Mucosa of rectum (tissue), 2 donors: ENCODE measurements around the gene COPS2.

Source experiments
- H3K27ac ChIP-seq, 2 donors: one replicate each; pipeline ENCODE4 v1.7.0; 2013; ENCODE audit warnings: inconsistent platforms in 2 of 2, low read depth in 2 of 2, low read length in 2 of 2
- H3K27me3 ChIP-seq, 2 donors: one replicate each; pipeline ENCODE4 v1.7.0; 2013; ENCODE audit warnings: low read length in 2 of 2; ENCODE audit not compliant: control insufficient read depth in 2 of 2, insufficient read depth in 2 of 2
- H3K36me3 ChIP-seq, 2 donors: one replicate each; pipeline ENCODE4 v1.7.0; 2013; ENCODE audit warnings: low read length in 2 of 2; ENCODE audit not compliant: control insufficient read depth in 2 of 2, insufficient read depth in 2 of 2
- H3K4me1 ChIP-seq, 2 donors: one replicate each; pipeline ENCODE4 v1.7.0; 2013; ENCODE audit warnings: low read length in 2 of 2, mild to moderate bottlenecking in 1 of 2; ENCODE audit not compliant: control insufficient read depth in 2 of 2, insufficient read depth in 2 of 2
- H3K4me3 ChIP-seq, 2 donors: one replicate each; pipeline ENCODE4 v1.7.0; 2013; ENCODE audit warnings: low read length in 2 of 2
- H3K9ac ChIP-seq, 2 donors: one replicate each; pipeline ENCODE4 v1.7.0; 2013; ENCODE audit warnings: low read length in 2 of 2, low read depth in 1 of 2, mild to moderate bottlenecking in 1 of 2
- H3K9me3 ChIP-seq, 2 donors: one replicate each; pipeline ENCODE4 v1.7.0; 2013; ENCODE audit warnings: low read length in 2 of 2; ENCODE audit not compliant: control insufficient read depth in 2 of 2
- donor health status: healthy.
- donor health status: Normal muscosa, but diverticular disease.

COPS2 gene

DNA sequence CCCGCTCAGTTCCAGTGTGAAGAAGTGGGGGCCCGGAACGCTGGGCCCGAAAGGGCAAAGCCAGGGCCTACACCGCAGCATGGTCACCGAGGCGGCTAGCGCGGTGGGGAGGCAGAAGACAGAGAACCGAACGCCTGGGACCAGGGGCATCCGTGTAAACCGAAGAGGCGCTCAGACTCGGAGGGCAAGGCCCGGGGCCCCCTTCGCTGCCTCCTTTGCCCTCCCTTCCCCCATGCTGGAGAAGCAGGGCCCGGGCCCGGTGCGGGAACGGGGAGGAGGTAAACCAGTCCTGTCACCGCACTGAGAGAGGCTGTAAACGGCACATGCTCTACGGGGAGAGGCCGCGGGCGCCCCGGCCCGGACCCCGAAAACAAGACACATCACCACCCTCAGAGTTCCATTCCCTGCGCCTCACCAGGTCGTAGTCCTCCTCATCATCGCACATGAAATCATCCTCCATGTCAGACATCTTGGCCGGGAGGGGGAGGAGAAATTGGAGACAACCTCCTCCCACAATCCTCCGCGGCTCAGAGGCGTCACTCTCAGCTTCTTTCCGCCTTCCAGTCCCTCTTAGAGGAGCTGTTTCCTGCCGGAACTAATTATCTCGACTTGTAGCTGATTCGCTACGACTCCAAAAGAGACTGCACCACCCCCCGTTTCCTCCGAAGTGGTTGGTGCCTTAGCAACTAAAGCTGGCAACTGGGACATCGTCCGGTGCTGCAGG, at the start of gene COPS2:
TSS of gene COPS2 (minus strand) at position 490 of the 724 bp plus-strand sequence. CDS start at position 469, 21 bp downstream.
- no peaks in the 10 kb centered on the region for H3K36me3 ChIP-seq
- peak within 1 kb of the TSS; percentile 86 to 93 for H3K4me3 ChIP-seq
- peaks cover 11 to 12% of the 10 kb centered on the region in 2 donors for H3K4me1 ChIP-seq
- H3K27ac ChIP-seq = peak within 1 kb of the TSS; percentile 77 to 78
- H3K9ac ChIP-seq = peak within 1 kb of the TSS; percentile 92 to 93
- H3K27me3 ChIP-seq = no peaks in the 10 kb centered on the region
- H3K9me3 ChIP-seq = no peaks in the 10 kb centered on the region

DNA sequence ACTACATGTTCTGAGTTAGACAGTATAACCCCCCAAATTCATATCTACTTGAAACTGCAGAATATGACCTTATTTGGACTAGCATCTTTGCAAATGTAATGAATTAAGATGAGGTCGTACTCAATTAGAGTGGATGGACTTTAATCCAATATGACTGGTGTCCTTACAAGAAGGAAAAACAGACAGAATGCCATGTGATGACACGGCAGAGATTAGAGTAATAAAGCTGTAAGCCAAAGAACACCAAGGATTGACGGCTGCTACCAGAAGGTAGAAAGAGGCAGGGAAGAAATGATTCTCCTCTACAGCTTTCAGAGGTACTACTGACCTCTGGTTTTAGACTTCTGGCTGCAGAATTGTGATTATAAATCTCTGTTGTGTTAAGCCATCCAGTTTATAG, 44.9 kb upstream of the COPS2 start:
- Histone ChIP-seq H3K27me3 (no peaks in the 10 kb centered on the region), H3K9ac (no peak overlapping the region), H3K4me1 (peaks cover 0 to 4% of the 10 kb centered on the region in 2 donors), H3K9me3 (no peaks in the 10 kb centered on the region), H3K4me3 (no peak overlapping the region), H3K36me3 (peaks cover 5 to 8% of the 10 kb centered on the region in 2 donors), H3K27ac (no peak overlapping the region)

DNA sequence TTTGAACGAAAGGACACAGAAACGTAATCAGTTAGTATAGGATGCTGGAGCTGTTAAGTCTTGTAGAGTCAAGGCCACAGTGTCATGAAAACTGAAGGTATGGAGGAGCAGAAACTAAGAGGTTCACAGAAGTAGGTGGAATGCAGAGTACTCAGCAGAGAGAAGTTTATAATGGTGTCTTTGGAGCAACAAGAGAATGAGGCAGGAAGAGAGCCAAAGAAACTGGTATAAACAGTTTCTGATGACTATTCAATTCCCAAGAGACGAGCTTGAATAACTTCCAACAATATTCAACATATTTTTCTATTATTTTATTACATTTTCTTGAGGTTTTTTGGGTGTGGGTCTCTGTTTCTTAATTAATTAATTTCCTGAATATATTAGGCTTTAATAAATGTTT, 44.3 kb upstream of the COPS2 start:
- peaks cover 0 to 4% of the 10 kb centered on the region in 2 donors for H3K4me1 ChIP-seq
- H3K36me3 ChIP-seq = peaks cover 5 to 8% of the 10 kb centered on the region in 2 donors
- H3K9me3 ChIP-seq = no peaks in the 10 kb centered on the region
- H3K27ac ChIP-seq = no peak overlapping the region
- H3K27me3 ChIP-seq = no peaks in the 10 kb centered on the region
- no peak overlapping the region for H3K4me3 ChIP-seq
- H3K9ac ChIP-seq = no peak overlapping the region

DNA sequence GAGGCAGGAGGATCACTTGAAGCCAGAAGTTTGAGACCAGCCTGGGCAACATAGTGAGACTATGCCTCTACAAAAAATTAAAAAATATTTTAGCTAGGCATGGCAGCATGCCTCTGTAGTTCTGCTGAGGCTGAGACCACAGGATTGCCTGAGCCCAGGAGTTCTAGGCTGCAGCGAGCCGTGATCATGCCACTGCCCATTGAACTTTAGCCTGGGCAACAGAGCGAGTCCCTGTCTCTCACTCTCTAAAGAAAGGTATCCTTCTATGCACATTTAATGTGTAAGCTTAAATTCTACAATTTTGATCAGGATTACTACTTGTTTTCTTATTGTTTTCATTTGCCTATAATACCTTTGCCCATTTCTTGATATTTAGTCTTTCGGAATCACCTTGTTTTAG, 41.5 kb upstream of the COPS2 start:
- Histone ChIP-seq H3K9me3 (no peaks in the 10 kb centered on the region), H3K4me3 (no peak overlapping the region), H3K9ac (no peak overlapping the region)

DNA sequence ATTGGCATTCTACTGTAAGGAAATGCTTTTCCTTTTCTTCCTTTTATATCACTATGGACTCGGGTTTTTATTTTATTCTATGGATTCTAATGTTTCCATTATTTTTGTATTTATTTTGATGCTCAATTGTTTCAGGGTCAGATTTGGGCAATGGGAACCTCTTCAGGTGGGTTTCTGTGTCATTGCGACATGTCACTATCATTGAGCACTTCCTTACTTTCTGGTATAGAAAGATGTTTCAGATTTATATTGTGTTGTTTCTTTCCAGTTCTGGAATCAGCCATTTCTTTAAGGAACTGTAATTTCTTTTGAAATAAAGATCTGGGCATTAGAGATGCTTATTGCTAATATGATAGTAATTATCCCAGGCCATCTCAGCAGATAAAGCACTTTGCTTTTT, 36.5 kb upstream of the COPS2 start:
- H3K27ac ChIP-seq = no peak overlapping the region
- no peaks in the 10 kb centered on the region for H3K27me3 ChIP-seq
- H3K9ac ChIP-seq = no peak overlapping the region
- H3K4me1 ChIP-seq = no peaks in the 10 kb centered on the region
- no peak overlapping the region for H3K4me3 ChIP-seq
- no peaks in the 10 kb centered on the region for H3K9me3 ChIP-seq
- H3K36me3 ChIP-seq = no peaks in the 10 kb centered on the region

More for the DNA sequence above, 41.5 kb upstream of the COPS2 start:
- peaks cover 0 to 4% of the 10 kb centered on the region in 2 donors for H3K4me1 ChIP-seq
- no peaks in the 10 kb centered on the region for H3K27me3 ChIP-seq
- H3K27ac ChIP-seq = no peak overlapping the region
- H3K36me3 ChIP-seq = no peaks in the 10 kb centered on the region

DNA sequence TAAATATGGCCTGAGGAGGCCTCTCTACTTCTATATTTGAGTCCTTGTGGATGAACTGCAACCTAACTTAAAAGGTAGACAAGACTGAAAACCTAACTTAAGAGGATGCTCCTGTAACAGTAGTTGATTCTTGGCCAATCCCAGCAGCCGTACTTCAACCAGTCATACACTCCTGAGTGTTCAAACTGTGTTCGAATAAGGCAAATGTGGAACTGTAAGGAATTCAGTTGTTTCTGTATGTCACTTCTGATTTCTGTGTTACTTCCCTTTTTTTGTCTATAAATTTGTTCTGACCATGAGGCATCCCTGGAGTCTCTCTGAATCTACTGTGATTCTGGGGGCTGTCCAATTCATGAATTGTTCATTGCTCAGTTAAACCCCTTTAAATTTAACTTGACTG, 35.2 kb upstream of the COPS2 start:
- Histone ChIP-seq H3K36me3 (no peaks in the 10 kb centered on the region), H3K9ac (no peak overlapping the region), H3K4me3 (no peak overlapping the region), H3K27ac (no peak overlapping the region), H3K27me3 (no peaks in the 10 kb centered on the region), H3K4me1 (no peaks in the 10 kb centered on the region), H3K9me3 (no peaks in the 10 kb centered on the region)

DNA sequence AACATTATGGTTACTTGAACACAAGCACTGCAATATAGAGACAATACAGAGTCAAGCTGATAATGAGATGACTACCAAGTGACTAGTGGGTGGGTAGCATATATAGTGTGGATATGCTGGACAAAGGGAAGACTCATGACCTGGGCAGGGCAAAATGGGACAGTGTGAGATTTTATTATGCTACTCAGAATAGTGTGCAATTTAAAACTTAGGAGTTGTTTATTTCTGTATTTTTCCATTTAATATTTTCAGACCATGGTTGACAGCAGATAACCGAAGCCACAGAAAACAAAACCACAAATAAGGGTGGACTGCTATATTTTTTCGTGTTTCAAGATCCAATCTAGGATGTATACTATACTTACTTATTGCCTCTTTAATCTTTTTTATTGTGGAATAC, 34.2 kb upstream of the COPS2 start:
- no peaks in the 10 kb centered on the region for H3K4me1 ChIP-seq
- no peaks in the 10 kb centered on the region for H3K9me3 ChIP-seq
- no peak overlapping the region for H3K9ac ChIP-seq
- no peaks in the 10 kb centered on the region for H3K27me3 ChIP-seq
- no peak overlapping the region for H3K4me3 ChIP-seq
- no peaks in the 10 kb centered on the region for H3K36me3 ChIP-seq
- H3K27ac ChIP-seq = no peak overlapping the region

DNA sequence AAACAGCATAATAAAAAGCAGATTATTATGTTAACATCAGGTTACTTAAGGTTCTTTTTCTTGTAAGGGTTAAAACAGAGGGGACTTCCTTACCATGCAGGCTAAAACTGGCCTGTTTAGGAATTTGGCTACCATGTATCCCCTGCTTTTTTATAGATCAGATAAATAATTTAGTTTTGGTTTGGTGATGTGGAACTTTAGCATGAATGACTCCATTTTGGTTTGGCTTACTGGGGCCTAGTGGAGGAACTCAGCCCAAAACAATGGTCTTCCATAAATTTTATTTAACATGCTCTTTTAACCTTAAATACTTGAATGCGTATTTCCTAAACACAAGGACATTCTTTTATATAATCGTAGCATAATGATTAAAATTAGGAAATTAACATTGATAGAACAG, 33.5 kb upstream of the COPS2 start:
- Histone ChIP-seq H3K27me3 (no peaks in the 10 kb centered on the region), H3K9ac (no peak overlapping the region), H3K4me3 (no peak overlapping the region), H3K36me3 (no peaks in the 10 kb centered on the region), H3K4me1 (no peaks in the 10 kb centered on the region), H3K9me3 (no peaks in the 10 kb centered on the region), H3K27ac (no peak overlapping the region)

DNA sequence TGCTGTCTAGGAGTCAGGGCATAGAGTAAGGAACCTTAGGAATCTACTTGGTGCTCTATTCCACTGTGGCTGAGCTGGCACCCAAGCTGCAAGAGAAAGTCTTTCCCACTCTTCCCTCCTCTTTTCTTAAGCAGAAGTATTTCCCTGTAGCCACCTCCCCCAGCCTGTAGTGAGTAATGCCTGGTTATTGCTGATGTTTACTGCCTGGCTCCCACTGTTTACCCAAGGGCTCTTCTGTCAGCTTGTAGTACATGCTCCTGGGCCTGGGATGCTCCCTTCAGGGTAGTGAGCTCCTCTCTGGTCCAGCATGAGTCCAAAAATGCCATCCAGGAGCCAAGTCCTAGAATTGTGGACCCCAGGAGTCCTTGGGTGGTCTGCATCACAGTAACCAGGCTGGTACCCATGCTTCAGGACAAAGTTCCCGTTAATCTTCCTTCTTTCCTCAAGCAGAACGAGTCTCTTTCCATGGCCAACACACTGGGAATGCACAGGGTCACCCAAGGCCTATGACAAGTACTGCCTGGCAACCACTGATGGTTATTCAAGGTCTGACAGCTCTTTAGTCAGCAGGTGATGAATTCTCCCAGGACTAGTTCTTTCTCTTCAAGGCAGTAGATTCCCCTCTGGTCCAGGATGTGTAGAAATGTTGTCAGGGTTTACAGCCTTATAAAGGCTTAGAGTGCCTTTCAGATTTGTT, 32.3 kb upstream of the COPS2 start:
- H3K9ac ChIP-seq = no peak overlapping the region
- no peak overlapping the region for H3K4me3 ChIP-seq
- no peaks in the 10 kb centered on the region for H3K36me3 ChIP-seq
- no peaks in the 10 kb centered on the region for H3K27me3 ChIP-seq
- no peaks in the 10 kb centered on the region for H3K9me3 ChIP-seq
- H3K4me1 ChIP-seq = no peaks in the 10 kb centered on the region
- H3K27ac ChIP-seq = no peak overlapping the region

DNA sequence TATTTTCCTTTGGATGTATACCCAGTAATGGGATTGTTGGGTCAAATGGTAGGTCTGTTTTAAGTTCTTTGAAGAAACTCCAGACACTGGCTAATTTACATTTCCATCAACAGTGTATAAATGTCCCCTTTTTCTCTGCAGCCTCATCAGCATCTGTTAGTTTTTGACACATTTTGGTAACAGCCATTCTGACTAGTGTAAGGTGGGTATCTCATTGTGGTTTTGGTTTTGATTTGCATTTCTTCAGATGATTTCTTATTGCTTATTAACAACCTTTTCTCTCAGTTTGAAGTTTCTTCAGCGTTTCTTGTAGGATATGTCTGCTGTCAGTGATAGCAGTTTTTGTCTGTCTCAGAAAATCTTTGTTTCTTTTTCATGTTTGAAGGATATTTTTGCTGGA, 30.1 kb upstream of the COPS2 start:
- no peaks in the 10 kb centered on the region for H3K27me3 ChIP-seq
- no peak overlapping the region for H3K4me3 ChIP-seq
- no peaks in the 10 kb centered on the region for H3K36me3 ChIP-seq
- no peak overlapping the region for H3K9ac ChIP-seq
- no peaks in the 10 kb centered on the region for H3K9me3 ChIP-seq
- no peak overlapping the region for H3K27ac ChIP-seq
- H3K4me1 ChIP-seq = no peaks in the 10 kb centered on the region
